Mucosa of rectum (tissue), 2 donors: ENCODE data around the gene SHISA2.

ENCODE experiments used
- H3K27ac ChIP-seq, 2 donors: one replicate each; pipeline ENCODE4 v1.7.0; 2013; ENCODE audit warnings: inconsistent platforms in 2 of 2, low read depth in 2 of 2, low read length in 2 of 2
- H3K27me3 ChIP-seq, 2 donors: one replicate each; pipeline ENCODE4 v1.7.0; 2013; ENCODE audit warnings: low read length in 2 of 2; ENCODE audit not compliant: control insufficient read depth in 2 of 2, insufficient read depth in 2 of 2
- H3K36me3 ChIP-seq, 2 donors: one replicate each; pipeline ENCODE4 v1.7.0; 2013; ENCODE audit warnings: low read length in 2 of 2; ENCODE audit not compliant: control insufficient read depth in 2 of 2, insufficient read depth in 2 of 2
- H3K4me1 ChIP-seq, 2 donors: one replicate each; pipeline ENCODE4 v1.7.0; 2013; ENCODE audit warnings: low read length in 2 of 2, mild to moderate bottlenecking in 1 of 2; ENCODE audit not compliant: control insufficient read depth in 2 of 2, insufficient read depth in 2 of 2
- H3K4me3 ChIP-seq, 2 donors: one replicate each; pipeline ENCODE4 v1.7.0; 2013; ENCODE audit warnings: low read length in 2 of 2
- H3K9ac ChIP-seq, 2 donors: one replicate each; pipeline ENCODE4 v1.7.0; 2013; ENCODE audit warnings: low read length in 2 of 2, low read depth in 1 of 2, mild to moderate bottlenecking in 1 of 2
- H3K9me3 ChIP-seq, 2 donors: one replicate each; pipeline ENCODE4 v1.7.0; 2013; ENCODE audit warnings: low read length in 2 of 2; ENCODE audit not compliant: control insufficient read depth in 2 of 2
- donor health status: healthy.
- donor health status: Normal muscosa, but diverticular disease.

Gene SHISA2

GRCh38 chr13:26011996-26012821 is 39.6 kb downstream of the SHISA2 start:
- peak overlapping the region; percentile 2 to 62 for H3K4me3 ChIP-seq
- no peaks in the 10 kb centered on the region for H3K9me3 ChIP-seq
- H3K4me1 ChIP-seq = no peaks in the 10 kb centered on the region
- H3K27me3 ChIP-seq = peaks cover 0 to 2% of the 10 kb centered on the region in 2 donors
- no peaks in the 10 kb centered on the region for H3K36me3 ChIP-seq
- H3K27ac ChIP-seq = no peak overlapping the region
- H3K9ac ChIP-seq = no peak overlapping the region

- no peak overlapping the region for H3K9ac ChIP-seq
- H3K27me3 ChIP-seq = peaks cover 0 to 1% of the 10 kb centered on the region in 2 donors
- no peak overlapping the region for H3K27ac ChIP-seq
Observed at GRCh38 chr13:26011208-26011573, 40.6 kb downstream of the SHISA2 start.

GRCh38 chr13:26010487-26011207 is 41.2 kb downstream of the SHISA2 start:
- H3K36me3 ChIP-seq = no peaks in the 10 kb centered on the region
- H3K9me3 ChIP-seq = no peaks in the 10 kb centered on the region
- no peaks in the 10 kb centered on the region for H3K4me1 ChIP-seq
- H3K27me3 ChIP-seq = no peaks in the 10 kb centered on the region
- no peak overlapping the region for H3K27ac ChIP-seq
- H3K9ac ChIP-seq = no peak overlapping the region
- no peak overlapping the region for H3K4me3 ChIP-seq

More at GRCh38 chr13:26011208-26011573, 40.6 kb downstream of the SHISA2 start:
- Histone ChIP-seq H3K4me1 (no peaks in the 10 kb centered on the region), H3K9me3 (no peaks in the 10 kb centered on the region), H3K4me3 (no peak overlapping the region), H3K36me3 (no peaks in the 10 kb centered on the region)

- Histone ChIP-seq H3K4me1 (no peaks in the 10 kb centered on the region), H3K27ac (no peak overlapping the region), H3K9ac (no peak overlapping the region), H3K4me3 (no peak overlapping the region), H3K27me3 (no peaks in the 10 kb centered on the region), H3K9me3 (no peaks in the 10 kb centered on the region), H3K36me3 (no peaks in the 10 kb centered on the region)
Observed at GRCh38 chr13:26007261-26008125, 44.3 kb downstream of the SHISA2 start.
